Panc1 (cell line): ENCODE results near the gene EIF4EBP2. TPM values are rescaled to one million over a fixed set of nuclear protein-coding genes. Genes with fewer than 3 reads are reported as not detected.

Experiments used
- ATAC-seq: fragments of 200-7000 bp; cut with Tn5 transposase; 2 replicates; pipeline ENCODE4 v1.9.1; 2020; ENCODE audit warnings: mild to moderate bottlenecking, moderate library complexity
- BruUV-seq: library from RNA; stranded (reverse); fragments of 400-500 nt; replicated peaks from 2 replicates; lab custom pipeline; 2021; lab: Mats Ljungman, UMichigan
- CTCF ChIA-PET: fragments of 300-600 bp; sonication (Branson Sonifier 250); formaldehyde crosslinking; loops from one replicate; lab custom pipeline; 2022; ENCODE audit warnings: antibody characterized with exemption; lab: Charles Lee
- POLR2A ChIA-PET: fragments of 300-600 bp; sonication (Branson Sonifier 250); formaldehyde crosslinking; loops from one replicate; lab custom pipeline; 2022; ENCODE audit warnings: antibody characterized with exemption; lab: Charles Lee
- DNase-seq: peaks from one replicate; pipeline ENCODE4 v3.0.0-alpha.2; 2010; ENCODE audit warnings: low read depth, low spot score
- H3K27ac ChIP-seq: 2 replicates; pipeline ENCODE4 v1.5.1; 2011; ENCODE audit warnings: mild to moderate bottlenecking, low read length, inconsistent platforms
- H3K27me3 ChIP-seq: fragments of 200-500 bp; sonication (Bioruptor generic); 2 replicates; pipeline ENCODE4 v1.6.0; 2014; ENCODE audit warnings: low read length, inconsistent platforms; ENCODE audit not compliant: control insufficient read depth, insufficient read depth
- H3K36me3 ChIP-seq: fragments of 200-500 bp; sonication (Bioruptor generic); 2 replicates; pipeline ENCODE4 v1.5.1; 2014; ENCODE audit warnings: inconsistent platforms, mild to moderate bottlenecking, low read length, moderate library complexity; ENCODE audit not compliant: control insufficient read depth, insufficient read depth
- H3K4me1 ChIP-seq: 2 replicates; pipeline ENCODE4 v1.5.1; 2011; ENCODE audit warnings: inconsistent platforms, mild to moderate bottlenecking, low read length, moderate library complexity; ENCODE audit not compliant: control insufficient read depth, insufficient read depth
- H3K4me3 ChIP-seq, 2 experiments: 2 replicates each; pipeline ENCODE4 v1.5.1; 2011 to 2012; ENCODE audit warnings: low read depth in 2 of 2, low read length in 2 of 2, mild to moderate bottlenecking in 2 of 2, inconsistent platforms in 1 of 2, moderate library complexity in 1 of 2
- H3K9me3 ChIP-seq: fragments of 200-500 bp; sonication (Bioruptor generic); 2 replicates; pipeline ENCODE4 v1.5.1; 2014; ENCODE audit warnings: low read depth, mild to moderate bottlenecking, inconsistent platforms, low read length, moderate library complexity; ENCODE audit not compliant: control insufficient read depth, insufficient read depth
- CTCF ChIP-seq: fragments of 450-650 bp; IDR thresholded peaks from 2 replicates; pipeline ENCODE4 v1.5.1; 2017; ENCODE audit warnings: mild to moderate bottlenecking
- POLR2AphosphoS5 ChIP-seq: IDR thresholded peaks from 2 replicates; pipeline ENCODE4 v1.6.1; 2012; ENCODE audit warnings: mild to moderate bottlenecking, low read depth, low read length, moderate library complexity
- REST ChIP-seq, 2 experiments: IDR thresholded peaks; 2 replicates each; pipeline ENCODE4 v1.6.1; 2011 to 2012; ENCODE audit warnings: low read depth in 2 of 2, control low read depth in 1 of 2, low read length in 1 of 2, mild to moderate bottlenecking in 1 of 2, moderate library complexity in 1 of 2; ENCODE audit not compliant: insufficient read depth in 1 of 2
- SIN3A ChIP-seq: IDR thresholded peaks from 2 replicates; pipeline ENCODE4 v1.6.1; 2012; ENCODE audit warnings: low read depth, mild to moderate bottlenecking, low read length, moderate library complexity, borderline replicate concordance; ENCODE audit not compliant: insufficient read depth
- TCF7L2 ChIP-seq: IDR thresholded peaks from 2 replicates; pipeline ENCODE4 v1.6.1; 2011; ENCODE audit warnings: mild to moderate bottlenecking, low read depth, low read length, inconsistent platforms
- in situ Hi-C: cut with HindIII; loops from 2 replicates; pipeline ENCODE4 v1.10.0; 2016; ENCODE audit warnings: low sequenced_read_pairs, low pct_unique_long_range_greater_than_20kb
- intact Hi-C: fragments of 100-400 bp; cut with micrococcal nuclease; formaldehyde crosslinking; loops from one replicate; pipeline ENCODE4 v1.10.0; 2022; ENCODE audit not compliant: unreplicated experiment
- total RNA-seq: library from RNA; stranded (reverse); gene quantifications from one replicate; pipeline ENCODE4 v1.2.1, GENCODE V29; 2021; ENCODE audit not compliant: unreplicated experiment

The EIF4EBP2 gene
- total RNA-seq, 1 experiment from 2014 or later: 48.2 TPM

GRCh38 chr10:70399177-70399576 lies 4.8 kb upstream of the EIF4EBP2 start:
- ChIA-PET CTCF (no interaction called here), POLR2A (no interaction called here)
- DNase-seq (no peak), ATAC-seq (no peak)
- no peak overlapping the region for H3K4me3 ChIP-seq
- no TSS peak for BruUV-seq
- no peak overlapping the region for H3K27ac ChIP-seq
- in situ Hi-C loops (no loop called here), intact Hi-C loops (no loop called here)
- no peaks in the 10 kb centered on the region for H3K36me3 ChIP-seq
- H3K9me3 ChIP-seq: no peaks in the 10 kb centered on the region
- peaks cover 5% of the 10 kb centered on the region; the same call in 1 of the 2 replicates for H3K4me1 ChIP-seq
- TF ChIP-seq REST (IDR thresholded peaks at IDR 0.05; ENCODE audit: insufficient read depth in 1 of 2, low read depth in 2 of 2, low read length in 1 of 2): no peak
- no peak for TF ChIP-seq CTCF
- no peak for TF ChIP-seq SIN3A
- no peak for TF ChIP-seq TCF7L2
- TF ChIP-seq POLR2AphosphoS5: no peak
- H3K27me3 ChIP-seq: no peaks in the 10 kb centered on the region

- ATAC-seq (peak; percentile 1; the same call in 1 of the 2 replicates), DNase-seq (no peak)
- intact Hi-C loops: no loop called here
- no peaks in the 10 kb centered on the region for H3K9me3 ChIP-seq
- peaks cover 18% of the 10 kb centered on the region for H3K4me1 ChIP-seq
- H3K36me3 ChIP-seq: no peaks in the 10 kb centered on the region
- CTCF ChIA-PET: interaction anchor here (0.7 kb wide), 1 partner anchor 16 kb away, joined by 3 read pairs; no protein-coding TSS in a partner anchor
- H3K27ac ChIP-seq: peak overlapping the region; percentile 80
- H3K4me3 ChIP-seq: peak overlapping the region; percentile 66 to 86
- H3K27me3 ChIP-seq: no peaks in the 10 kb centered on the region
- no TSS peak for BruUV-seq
- TF ChIP-seq TCF7L2 (no peak), CTCF (no peak), SIN3A (no peak), REST (IDR thresholded peaks at IDR 0.05; ENCODE audit: insufficient read depth in 1 of 2, low read depth in 2 of 2, low read length in 1 of 2) (no peak), POLR2AphosphoS5 (no peak)
- in situ Hi-C loops: no loop called here
- POLR2A ChIA-PET: interaction anchor here (0.6 to 0.9 kb wide), 3 partner anchors 28 to 508 kb away, joined by 3 to 11 read pairs (median 3); no protein-coding TSS in a partner anchor
Measured at GRCh38 chr10:70403483-70404035, 386 bp upstream of the EIF4EBP2 start.
